AG04450 (cell line): ENCODE measurements around the gene PPP4R1. TPM values are rescaled to one million over a fixed set of nuclear protein-coding genes. Genes with fewer than 3 reads are reported as not detected.
"Not testable (repeated sequence)": the region's sequence is repeated elsewhere in the genome, so short reads cannot be mapped to it uniquely, and the experiment has no call there.

Experiments
- CTCF ChIA-PET: fragments of 300-600, 350-600 bp; formaldehyde crosslinking; extraction: SDS; loops from one replicate; lab custom pipeline; 2022; ENCODE audit warnings: antibody characterized with exemption, inconsistent platforms; lab: Charles Lee
- POLR2A ChIA-PET: fragments of 350-600 bp; formaldehyde crosslinking; extraction: SDS; loops from one replicate; lab custom pipeline; 2021; ENCODE audit warnings: antibody characterized with exemption, inconsistent platforms; lab: Yijun Ruan, JAX
- DNase-seq: peaks from one replicate; pipeline ENCODE4 v3.0.0-alpha.2; 2011; ENCODE audit warnings: low read depth, low spot score
- H3K27ac ChIP-seq: one replicate; pipeline ENCODE4 v1.5.1; 2012; ENCODE audit warnings: low read depth, low read length, control low read depth
- H3K27me3 ChIP-seq: one replicate; pipeline ENCODE4 v1.6.0; 2012; ENCODE audit warnings: low read length; ENCODE audit not compliant: control insufficient read depth, insufficient read depth
- H3K4me3 ChIP-seq: 2 replicates; pipeline ENCODE4 v1.5.1; 2011; ENCODE audit warnings: mild to moderate bottlenecking, low read depth, low read length, control low read depth
- H3K9me3 ChIP-seq: 2 replicates; pipeline ENCODE4 v1.5.1; 2012; ENCODE audit warnings: low read length; ENCODE audit not compliant: control insufficient read depth, insufficient read depth
- CTCF ChIP-seq: IDR thresholded peaks from 2 replicates; pipeline ENCODE4 v1.5.1; 2011; ENCODE audit warnings: low read depth, low read length, control low read depth, inconsistent platforms
- polyA plus RNA-seq: library from polyadenylated mRNA; depleted of rRNA; stranded (reverse); fragments of >200 nt; gene quantifications from 2 replicates; pipeline ENCODE4 v1.2.3, GENCODE V29; 2011

PPP4R1 gene
- polyA plus RNA-seq, 1 experiment, result 101 TPM

GRCh38 chr18:9647496-9648323, 33.4 kb upstream of the PPP4R1 start:
- H3K27ac ChIP-seq, result peak overlapping the region; percentile 43
- no peak for TF ChIP-seq CTCF
- ChIA-PET CTCF (interaction anchor here (0.5 kb wide), 1 partner anchor 297 kb away, joined by 4 read pairs; no protein-coding TSS in a partner anchor), POLR2A (no interaction called here)
- H3K9me3 ChIP-seq, result no peaks in the 10 kb centered on the region; the same call in 1 of the 2 replicates
- DNase-seq, result no peak
- H3K4me3 ChIP-seq, result no peak overlapping the region
- H3K27me3 ChIP-seq, result no peaks in the 10 kb centered on the region

- Histone ChIP-seq H3K27me3 (no peaks in the 10 kb centered on the region), H3K9me3 (no peaks in the 10 kb centered on the region; the same call in 1 of the 2 replicates), H3K27ac (peak overlapping the region; percentile 90), H3K4me3 (no peak overlapping the region)
- CTCF ChIA-PET, result no interaction called here
- TF ChIP-seq CTCF, result no peak
- POLR2A ChIA-PET, result interaction anchor here (0.6 to 1.5 kb wide), 3 partner anchors 18 to 145 kb away, joined by 3 to 9 read pairs (median 4); no protein-coding TSS in a partner anchor
- DNase-seq, result peak; percentile 89
These were observed 29.2 kb upstream of the PPP4R1 start for GRCh38 chr18:9643549-9643948.

GRCh38 chr18:9642799-9643462, 28.6 kb upstream of the PPP4R1 start:
- POLR2A ChIA-PET, result interaction anchor here (0.6 to 1.5 kb wide), 2 partner anchors 19 to 23 kb away, joined by 4 to 9 read pairs; no protein-coding TSS in a partner anchor
- Histone ChIP-seq H3K27me3 (no peaks in the 10 kb centered on the region), H3K4me3 (no peak overlapping the region), H3K27ac (peak overlapping the region; percentile 90), H3K9me3 (no peaks in the 10 kb centered on the region; the same call in 1 of the 2 replicates)
- no peak for DNase-seq
- TF ChIP-seq CTCF, result no peak
- CTCF ChIA-PET, result no interaction called here

GRCh38 chr18:9641081-9641480, 26.7 kb upstream of the PPP4R1 start:
- H3K4me3 ChIP-seq, POLR2A ChIA-PET, H3K27ac ChIP-seq, H3K27me3 ChIP-seq, CTCF ChIA-PET, DNase-seq, H3K9me3 ChIP-seq: not testable (repeated sequence)

GRCh38 chr18:9638886-9639285, 24.5 kb upstream of the PPP4R1 start:
- no peaks in the 10 kb centered on the region for H3K27me3 ChIP-seq
- H3K27ac ChIP-seq, result no peak overlapping the region
- no peak overlapping the region for H3K4me3 ChIP-seq
- no peak for TF ChIP-seq CTCF
- ChIA-PET POLR2A (no interaction called here), CTCF (no interaction called here)
- H3K9me3 ChIP-seq, result peaks cover 4% of the 10 kb centered on the region; the same call in 1 of the 2 replicates
- DNase-seq, result no peak
